Measurements from ENCODE around the gene SELE. TPM values are rescaled to one million over a fixed set of nuclear protein-coding genes. Genes with fewer than 3 reads are reported as not detected.

The SELE gene
- total and polyA plus RNA-seq, 2 of the 13 experiments (the other 11 are each of a cell fraction or from before 2014, with no cell fraction given), result 0.04 to 0.09 TPM

DNA sequence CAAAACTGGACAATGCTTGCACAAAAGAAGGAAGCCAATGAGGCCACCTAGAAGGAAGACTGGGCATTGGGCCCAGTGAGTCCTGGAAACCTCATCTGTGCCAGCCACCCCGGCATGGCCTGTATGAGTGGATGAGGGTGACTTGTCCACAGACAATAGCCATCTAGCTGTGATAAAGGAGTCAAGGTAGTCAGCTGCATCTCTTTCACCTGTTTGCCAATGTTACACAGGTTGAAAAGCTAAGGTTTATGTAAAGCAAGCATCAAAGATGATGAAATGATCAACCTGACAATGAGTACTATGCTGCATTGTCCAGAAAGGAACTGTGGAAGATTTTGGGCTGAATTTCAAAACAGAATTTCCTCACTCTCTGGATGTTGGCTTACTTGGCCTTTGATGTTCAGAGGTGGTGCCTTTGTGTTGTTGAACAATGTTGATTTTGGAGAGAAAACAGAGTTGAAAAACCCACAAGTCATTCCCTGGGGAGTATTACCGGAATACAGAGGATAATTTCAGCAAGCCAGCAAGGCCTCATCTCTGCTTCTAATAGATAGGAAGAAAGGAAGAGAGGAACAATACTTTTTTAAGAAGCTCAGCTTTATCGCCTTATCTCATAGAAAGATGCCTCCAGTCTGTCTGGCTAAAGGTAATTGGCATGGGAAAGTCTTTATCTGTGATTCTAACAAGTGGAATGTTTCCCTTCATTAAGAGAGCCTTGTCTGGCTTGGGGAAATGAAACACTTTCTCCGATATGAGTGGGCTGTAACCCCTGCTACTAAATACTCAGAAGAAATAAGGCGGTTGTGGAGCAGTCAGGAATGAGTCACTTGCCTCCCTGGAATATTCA is 11.4 kb upstream of the SELE start (continued):
- TF ChIP-seq, protein P1, sequence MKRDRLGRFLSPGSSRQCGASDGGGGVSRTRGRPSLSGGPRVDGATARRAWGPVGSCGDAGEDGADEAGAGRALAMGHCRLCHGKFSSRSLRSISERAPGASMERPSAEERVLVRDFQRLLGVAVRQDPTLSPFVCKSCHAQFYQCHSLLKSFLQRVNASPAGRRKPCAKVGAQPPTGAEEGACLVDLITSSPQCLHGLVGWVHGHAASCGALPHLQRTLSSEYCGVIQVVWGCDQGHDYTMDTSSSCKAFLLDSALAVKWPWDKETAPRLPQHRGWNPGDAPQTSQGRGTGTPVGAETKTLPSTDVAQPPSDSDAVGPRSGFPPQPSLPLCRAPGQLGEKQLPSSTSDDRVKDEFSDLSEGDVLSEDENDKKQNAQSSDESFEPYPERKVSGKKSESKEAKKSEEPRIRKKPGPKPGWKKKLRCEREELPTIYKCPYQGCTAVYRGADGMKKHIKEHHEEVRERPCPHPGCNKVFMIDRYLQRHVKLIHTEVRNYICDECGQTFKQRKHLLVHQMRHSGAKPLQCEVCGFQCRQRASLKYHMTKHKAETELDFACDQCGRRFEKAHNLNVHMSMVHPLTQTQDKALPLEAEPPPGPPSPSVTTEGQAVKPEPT (CRISPR knock-in tag; IDR thresholded peaks at IDR 0.05; ENCODE audit: low read depth), result no peak
- TF ChIP-seq ZNF317 (CRISPR knock-in tag; IDR thresholded peaks at IDR 0.05), result peak; percentile 98
- peak; percentile 52; the same call in 1 of the 2 replicates for TF ChIP-seq SALL1 (CRISPR knock-in tag; IDR thresholded peaks at IDR 0.05)

DNA sequence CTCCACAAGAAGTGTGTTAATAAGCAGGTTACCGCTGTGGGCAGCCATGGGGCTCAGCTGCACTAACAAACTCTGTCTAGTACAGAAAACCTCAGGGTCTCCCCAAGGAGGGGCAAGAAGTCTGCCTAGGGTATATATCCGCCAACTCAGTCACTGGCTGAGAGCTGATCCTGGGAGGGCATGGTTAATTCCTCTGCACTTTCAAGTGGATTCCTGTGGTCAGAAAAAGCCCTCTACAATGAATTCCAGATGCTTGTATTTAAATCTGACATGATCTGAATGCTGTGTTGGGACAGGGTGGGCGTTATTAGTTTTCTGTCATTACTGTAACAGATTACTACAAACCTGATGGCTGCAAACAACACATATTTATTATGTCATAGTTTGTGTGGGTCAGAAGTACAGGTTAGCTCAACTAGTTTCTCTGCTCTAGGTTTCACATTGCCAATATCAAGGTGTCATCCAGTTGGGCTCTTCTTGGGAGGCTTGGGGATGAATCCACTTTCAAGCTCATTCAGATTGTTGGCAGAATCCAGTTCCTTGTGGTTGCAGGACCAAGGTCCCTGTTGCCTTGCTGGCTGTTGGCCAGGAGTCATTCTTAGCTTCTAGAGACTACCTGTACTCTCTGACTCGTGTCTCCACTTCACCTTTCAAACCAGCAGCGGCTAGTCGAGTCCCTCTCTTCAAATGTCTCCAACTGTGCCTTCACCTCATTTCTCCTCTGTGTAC is 8.0 kb upstream of the SELE start:
- WGBS (ENCODE audit: low lambda C conversion rate), result 81% methylated on average over 5 of the region's 6 CpGs
- Histone ChIP-seq H3K4me1 (ENCODE audit: insufficient read depth, low read length) (peaks cover 27% of the 10 kb centered on the region), H2AFZ (ENCODE audit: low read length) (no peak overlapping the region), H4K20me1 (ENCODE audit: insufficient read depth, low read length) (no peaks in the 10 kb centered on the region), H3K36me3 (replicated peaks in 1 of 2; ENCODE audit: control insufficient read depth in 1 of 2, insufficient read depth in 2 of 2, low read length in 2 of 2) (no peaks in the 10 kb centered on the region), H3K27ac (ENCODE audit: extremely low read length, insufficient read depth, low read length) (no peak overlapping the region), H3K4me2 (ENCODE audit: low read depth, low read length) (no peak overlapping the region), H3K27me3 (ENCODE audit: control insufficient read depth in 1 of 2, insufficient read depth in 2 of 2, low read length in 2 of 2) (peaks cover under 1 to 2% of the 10 kb centered on the region in 2 experiments; a peak in 1 of 5 replicates), H3K9ac (ENCODE audit: insufficient read depth, low read depth, low read length) (no peak overlapping the region), H3K79me2 (ENCODE audit: insufficient read depth, low read length) (no peaks in the 10 kb centered on the region), H3K4me3 (replicated peaks in 1 of 3; ENCODE audit: insufficient read depth in 1 of 3, low read depth in 2 of 3, low read length in 3 of 3) (no peak overlapping the region), H3K9me3 (ENCODE audit: low read length) (no peaks in the 10 kb centered on the region)
- TF ChIP-seq ZNF782 (CRISPR knock-in tag; IDR thresholded peaks at IDR 0.05; ENCODE audit: borderline replicate concordance) (no peak), SIX4 (CRISPR knock-in tag; IDR thresholded peaks at IDR 0.05) (no peak), CEBPB (IDR thresholded peaks at IDR 0.05; ENCODE audit: borderline replicate concordance, low read depth, low read length) (no peak), DR1 (CRISPR knock-in tag; IDR thresholded peaks at IDR 0.05) (no peak), ARNT2 (CRISPR knock-in tag; IDR thresholded peaks at IDR 0.05; ENCODE audit: low read depth) (no peak), ZNF451 (CRISPR knock-in tag; IDR thresholded peaks at IDR 0.05) (no peak), THAP11 (CRISPR knock-in tag; IDR thresholded peaks at IDR 0.05) (no peak), ZNF382 (CRISPR knock-in tag; IDR thresholded peaks at IDR 0.05; ENCODE audit: borderline replicate concordance) (no peak)
- TF ChIP-seq, protein P2, sequence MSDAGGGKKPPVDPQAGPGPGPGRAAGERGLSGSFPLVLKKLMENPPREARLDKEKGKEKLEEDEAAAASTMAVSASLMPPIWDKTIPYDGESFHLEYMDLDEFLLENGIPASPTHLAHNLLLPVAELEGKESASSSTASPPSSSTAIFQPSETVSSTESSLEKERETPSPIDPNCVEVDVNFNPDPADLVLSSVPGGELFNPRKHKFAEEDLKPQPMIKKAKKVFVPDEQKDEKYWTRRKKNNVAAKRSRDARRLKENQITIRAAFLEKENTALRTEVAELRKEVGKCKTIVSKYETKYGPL (CRISPR knock-in tag; IDR thresholded peaks at IDR 0.05), result no peak
- FAIRE-seq (no peak), ATAC-seq (no peak), DNase-seq (ENCODE audit: low spot score) (no peak)
- in situ Hi-C loops (cut with HindIII; ENCODE audit: extremely low pct_ligation_motif_present, low pct_unique_long_range_greater_than_20kb), result no loop called here
- BruUV-seq (replicated peaks), result no TSS peak
- POLR2A ChIA-PET, result no interaction called here
- CTCF ChIA-PET (ENCODE audit: low intra/inter-chr PET ratio, low total read pairs), result no interaction called here
- intact Hi-C loops (cut with micrococcal nuclease; ENCODE audit: unreplicated experiment), result no loop called here

All from HepG2 (cell line).